Activated naive CD8-positive, alpha-beta T cell treated with anti-CD3 and anti-CD28 coated beads for 36 hours (primary cell): ENCODE measurements around the gene DAND5. TPM values are rescaled to one million over a fixed set of nuclear protein-coding genes. Genes with fewer than 3 reads are reported as not detected.
"Not testable (repeated sequence)": the region's sequence is repeated elsewhere in the genome, so short reads cannot be mapped to it uniquely, and the experiment has no call there.

Experiments used
- DNase-seq: peaks from one replicate; pipeline ENCODE4 v3.0.0; 2021
- H3K27ac Mint-ChIP-seq: one replicate; pipeline ENCODE4 v1.8.0; 2022; ENCODE audit warnings: mild to moderate bottlenecking, moderate library complexity, mixed read lengths
- H3K27me3 Mint-ChIP-seq: one replicate; pipeline ENCODE4 v1.8.0; 2022; ENCODE audit warnings: mild to moderate bottlenecking, mixed read lengths
- H3K36me3 Mint-ChIP-seq: one replicate; pipeline ENCODE4 v1.8.0; 2021; ENCODE audit warnings: mild to moderate bottlenecking, mixed read lengths
- H3K4me1 Mint-ChIP-seq: one replicate; pipeline ENCODE4 v1.8.0; 2021; ENCODE audit warnings: mixed read lengths
- H3K4me3 Mint-ChIP-seq: one replicate; pipeline ENCODE4 v1.8.0; 2022; ENCODE audit warnings: mild to moderate bottlenecking, moderate library complexity, mixed read lengths
- H3K9me3 Mint-ChIP-seq: one replicate; pipeline ENCODE4 v1.8.0; 2022; ENCODE audit warnings: mixed read lengths
- total RNA-seq, 2 experiments: library from RNA; stranded (reverse); gene quantifications; one replicate each; pipeline ENCODE4 v1.2.3, GENCODE V29; 2021

The DAND5 gene
- total RNA-seq, 2 experiments from 2014 or later, result not detected

- Mint-ChIP-seq H3K27ac (peak overlapping the region; percentile 92), H3K4me1 (peaks cover 61% of the 10 kb centered on the region), H3K4me3 (peak overlapping the region; percentile 99), H3K27me3 (no peaks in the 10 kb centered on the region), H3K9me3 (peaks cover 1% of the 10 kb centered on the region), H3K36me3 (peaks cover 61% of the 10 kb centered on the region)
- DNase-seq, result no peak
Observed at GRCh38 chr19:12939975-12940423, 29.4 kb upstream of the DAND5 start.

GRCh38 chr19:12940897-12941296 is 28.5 kb upstream of the DAND5 start:
- peak overlapping the region; percentile 92 for H3K27ac Mint-ChIP-seq
- peaks cover 67% of the 10 kb centered on the region for H3K4me1 Mint-ChIP-seq
- H3K4me3 Mint-ChIP-seq, result peak overlapping the region; percentile 99
- H3K9me3 Mint-ChIP-seq, result peaks cover 1% of the 10 kb centered on the region
- DNase-seq, result no peak
- H3K36me3 Mint-ChIP-seq, result peaks cover 70% of the 10 kb centered on the region
- peaks cover 3% of the 10 kb centered on the region for H3K27me3 Mint-ChIP-seq

- no peak for DNase-seq
- Mint-ChIP-seq H3K4me3 (peak overlapping the region; percentile 4), H3K27me3 (peaks cover 3% of the 10 kb centered on the region), H3K4me1 (peaks cover 66% of the 10 kb centered on the region), H3K9me3 (peaks cover 1% of the 10 kb centered on the region), H3K36me3 (peaks cover 84% of the 10 kb centered on the region), H3K27ac (peak overlapping the region; percentile 81)
Observed at GRCh38 chr19:12943437-12944044, 25.8 kb upstream of the DAND5 start.

- Mint-ChIP-seq H3K36me3 (peaks cover 79% of the 10 kb centered on the region), H3K4me3 (peak overlapping the region; percentile 68), H3K27ac (peak overlapping the region; percentile 70), H3K27me3 (peaks cover 3% of the 10 kb centered on the region), H3K4me1 (peaks cover 67% of the 10 kb centered on the region), H3K9me3 (peaks cover 1% of the 10 kb centered on the region)
- DNase-seq, result no peak
Observed at GRCh38 chr19:12944104-12944674, 25.2 kb upstream of the DAND5 start.

- Mint-ChIP-seq H3K27me3 (peaks cover 3% of the 10 kb centered on the region), H3K4me1 (peaks cover 55% of the 10 kb centered on the region), H3K36me3 (peaks cover 71% of the 10 kb centered on the region), H3K9me3 (peaks cover 1% of the 10 kb centered on the region), H3K4me3 (peak within 1 kb of the TSS; percentile 88), H3K27ac (peak within 1 kb of the TSS; percentile 97)
- DNase-seq, result peak; percentile 99
Observed at GRCh38 chr19:12945479-12946091, 23.8 kb upstream of the DAND5 start, which contains the start of gene RAD23A. TSS of gene RAD23A (plus strand) at chr19:12945862. CDS start at chr19:12945949, 87 bp downstream.

GRCh38 chr19:12946092-12946721 is 23.2 kb upstream of the DAND5 start:
- Mint-ChIP-seq H3K36me3 (peaks cover 69% of the 10 kb centered on the region), H3K4me3 (peak overlapping the region; percentile 88)

GRCh38 chr19:12946731-12947496 is 22.5 kb upstream of the DAND5 start:
- H3K27ac Mint-ChIP-seq, result peak overlapping the region; percentile 92
- H3K27me3 Mint-ChIP-seq, result peaks cover 3% of the 10 kb centered on the region
- H3K36me3 Mint-ChIP-seq, result peaks cover 69% of the 10 kb centered on the region
- no peak for DNase-seq
- peaks cover 1% of the 10 kb centered on the region for H3K9me3 Mint-ChIP-seq
- peak overlapping the region; percentile 88 for H3K4me3 Mint-ChIP-seq
- H3K4me1 Mint-ChIP-seq, result peaks cover 50% of the 10 kb centered on the region

More at GRCh38 chr19:12946092-12946721, 23.2 kb upstream of the DAND5 start:
- peak; percentile 71 for DNase-seq
- Mint-ChIP-seq H3K4me1 (peaks cover 51% of the 10 kb centered on the region), H3K9me3 (peaks cover 1% of the 10 kb centered on the region), H3K27me3 (peaks cover 3% of the 10 kb centered on the region), H3K27ac (peak overlapping the region; percentile 92)

- no peak for DNase-seq
- H3K9me3 Mint-ChIP-seq, result peaks cover 1% of the 10 kb centered on the region
- H3K4me3 Mint-ChIP-seq, result peak overlapping the region; percentile 51
- H3K27me3 Mint-ChIP-seq, result peaks cover 3% of the 10 kb centered on the region
- H3K27ac Mint-ChIP-seq, result peak overlapping the region; percentile 73
- H3K36me3 Mint-ChIP-seq, result peaks cover 65% of the 10 kb centered on the region
- H3K4me1 Mint-ChIP-seq, result peaks cover 42% of the 10 kb centered on the region
Observed at GRCh38 chr19:12947702-12948611, 21.4 kb upstream of the DAND5 start.

- Mint-ChIP-seq H3K9me3 (no peaks in the 10 kb centered on the region), H3K36me3 (peaks cover 58% of the 10 kb centered on the region), H3K4me3 (no peak overlapping the region), H3K27me3 (peaks cover 3% of the 10 kb centered on the region), H3K27ac (peak overlapping the region; percentile 73), H3K4me1 (peaks cover 36% of the 10 kb centered on the region)
- no peak for DNase-seq
Observed at GRCh38 chr19:12948612-12949362, 20.6 kb upstream of the DAND5 start.

GRCh38 chr19:12949363-12950283 is 19.8 kb upstream of the DAND5 start:
- Mint-ChIP-seq H3K4me1 (peaks cover 35% of the 10 kb centered on the region), H3K9me3 (no peaks in the 10 kb centered on the region)

GRCh38 chr19:12952050-12952449 is 17.3 kb upstream of the DAND5 start:
- not testable (repeated sequence) for H3K27me3 Mint-ChIP-seq, DNase-seq, H3K4me3 Mint-ChIP-seq, H3K27ac Mint-ChIP-seq, H3K9me3 Mint-ChIP-seq
- H3K4me1 Mint-ChIP-seq, result peaks cover 37% of the 10 kb centered on the region
- H3K36me3 Mint-ChIP-seq, result peaks cover 53% of the 10 kb centered on the region

More at GRCh38 chr19:12949363-12950283, 19.8 kb upstream of the DAND5 start:
- no peak for DNase-seq
- Mint-ChIP-seq H3K27ac (peak overlapping the region; percentile 34), H3K36me3 (peaks cover 59% of the 10 kb centered on the region), H3K4me3 (no peak overlapping the region), H3K27me3 (peaks cover 3% of the 10 kb centered on the region)

- no peaks in the 10 kb centered on the region for H3K27me3 Mint-ChIP-seq
- H3K4me1 Mint-ChIP-seq, result peaks cover 36% of the 10 kb centered on the region
- peaks cover 54% of the 10 kb centered on the region for H3K36me3 Mint-ChIP-seq
- no peaks in the 10 kb centered on the region for H3K9me3 Mint-ChIP-seq
- no peak for DNase-seq
- no peak overlapping the region for H3K4me3 Mint-ChIP-seq
- peak overlapping the region; percentile 25 for H3K27ac Mint-ChIP-seq
Observed at GRCh38 chr19:12952488-12953137, 16.8 kb upstream of the DAND5 start.
